Measurements from ENCODE around the gene GNAT2.

GRCh38 chr1:109655615-109656519 lies 36.5 kb upstream of the GNAT2 start, which contains the start of gene GSTM4:
- TF ChIP-seq ZNF274 (IDR thresholded peaks at IDR 0.05; ENCODE audit: low read depth, low read length), result no peak
- no peak for TF ChIP-seq YY1 (IDR thresholded peaks at IDR 0.05; ENCODE audit: insufficient read depth, insufficient read length)

All from NT2/D1 (cell line).